A673 (cell line): Measurements from ENCODE around the gene CFD.

ENCODE experiments used
- EZH2 ChIP-seq: fragments of 200-600 bp; sonication (generic); IDR thresholded peaks from 2 replicates; pipeline ENCODE4 v1.6.1; 2017; ENCODE audit warnings: borderline replicate concordance, low read depth, mild to moderate bottlenecking, mixed read lengths, antibody characterized with exemption, low read length; ENCODE audit not compliant: poor library complexity, severe bottlenecking
- TF ChIP-seq, protein P1 (sequence below): fragments of 300-800, 200-600 bp; sonication (generic); conservative IDR thresholded peaks from 2 replicates; pipeline ENCODE4 v1.5.1; 2017; ENCODE audit warnings: low read depth, mild to moderate bottlenecking, antibody characterized with exemption, low read length, moderate library complexity, mixed read lengths

- TF ChIP-seq, protein P1, sequence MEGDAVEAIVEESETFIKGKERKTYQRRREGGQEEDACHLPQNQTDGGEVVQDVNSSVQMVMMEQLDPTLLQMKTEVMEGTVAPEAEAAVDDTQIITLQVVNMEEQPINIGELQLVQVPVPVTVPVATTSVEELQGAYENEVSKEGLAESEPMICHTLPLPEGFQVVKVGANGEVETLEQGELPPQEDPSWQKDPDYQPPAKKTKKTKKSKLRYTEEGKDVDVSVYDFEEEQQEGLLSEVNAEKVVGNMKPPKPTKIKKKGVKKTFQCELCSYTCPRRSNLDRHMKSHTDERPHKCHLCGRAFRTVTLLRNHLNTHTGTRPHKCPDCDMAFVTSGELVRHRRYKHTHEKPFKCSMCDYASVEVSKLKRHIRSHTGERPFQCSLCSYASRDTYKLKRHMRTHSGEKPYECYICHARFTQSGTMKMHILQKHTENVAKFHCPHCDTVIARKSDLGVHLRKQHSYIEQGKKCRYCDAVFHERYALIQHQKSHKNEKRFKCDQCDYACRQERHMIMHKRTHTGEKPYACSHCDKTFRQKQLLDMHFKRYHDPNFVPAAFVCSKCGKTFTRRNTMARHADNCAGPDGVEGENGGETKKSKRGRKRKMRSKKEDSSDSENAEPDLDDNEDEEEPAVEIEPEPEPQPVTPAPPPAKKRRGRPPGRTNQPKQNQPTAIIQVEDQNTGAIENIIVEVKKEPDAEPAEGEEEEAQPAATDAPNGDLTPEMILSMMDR, result no peak
- TF ChIP-seq EZH2, result no peak
These were observed 33.6 kb downstream of the CFD start, which contains the start of the genes MED16 and RNU6-9 for GRCh38 chr19:892894-893689.
